ENCODE data around the gene DDX42. TPM values are rescaled to one million over a fixed set of nuclear protein-coding genes. Genes with fewer than 3 reads are reported as not detected.

The DDX42 gene
- total and polyA plus RNA-seq, 2 experiments from 2014 or later: 31.1 to 79.9 TPM

Other genes with a start within 250 kb of the DDX42 start
- gene DCAF7, start 223.7 kb upstream of the DDX42 start, total RNA-seq: 47.6 and 53.0 TPM in 2 replicates
- 56.5 and 57.2 TPM in 2 replicates for gene DCAF7, start 223.7 kb upstream of the DDX42 start, polyA plus RNA-seq
- gene TACO1, start 173.3 kb upstream of the DDX42 start, total RNA-seq: 17.0 and 20.2 TPM in 2 replicates
- 23.8 and 32.2 TPM in 2 replicates for gene TACO1, start 173.3 kb upstream of the DDX42 start, polyA plus RNA-seq
- 13.4 and 15.6 TPM in 2 replicates for gene MAP3K3, start 151.8 kb upstream of the DDX42 start, total RNA-seq
- gene MAP3K3, start 151.8 kb upstream of the DDX42 start, polyA plus RNA-seq: 15.3 and 15.5 TPM in 2 replicates
- 14.5 and 20.7 TPM in 2 replicates for gene LIMD2, start 74.0 kb upstream of the DDX42 start, total RNA-seq
- 31.1 and 35.3 TPM in 2 replicates for gene LIMD2, start 74.0 kb upstream of the DDX42 start, polyA plus RNA-seq
- gene STRADA, start 32.4 kb upstream of the DDX42 start, total RNA-seq: 15.3 and 19.9 TPM in 2 replicates
- 24.4 and 27.6 TPM in 2 replicates for gene STRADA, start 32.4 kb upstream of the DDX42 start, polyA plus RNA-seq
- gene CCDC47, start 573 bp upstream of the DDX42 start, total RNA-seq: 79.6 and 82.7 TPM in 2 replicates
- 60.1 and 77.8 TPM in 2 replicates for gene CCDC47, start 573 bp upstream of the DDX42 start, polyA plus RNA-seq
- 37.3 and 46.6 TPM in 2 replicates for gene PSMC5, start 53.3 kb downstream of the DDX42 start, total RNA-seq
- 129 and 132 TPM in 2 replicates for gene PSMC5, start 53.3 kb downstream of the DDX42 start, polyA plus RNA-seq
- 27.0 and 28.5 TPM in 2 replicates for gene FTSJ3, start 53.5 kb downstream of the DDX42 start, total RNA-seq
- gene FTSJ3, start 53.5 kb downstream of the DDX42 start, polyA plus RNA-seq: 28.5 and 30.0 TPM in 2 replicates
- gene SMARCD2, start 68.5 kb downstream of the DDX42 start, total RNA-seq: 55.5 and 65.7 TPM in 2 replicates
- 46.0 and 52.9 TPM in 2 replicates for gene SMARCD2, start 68.5 kb downstream of the DDX42 start, polyA plus RNA-seq
- 1.4 and 2.8 TPM in 2 replicates for gene CSH2, start 99.5 kb downstream of the DDX42 start, total RNA-seq
- gene CSH2, start 99.5 kb downstream of the DDX42 start, polyA plus RNA-seq: 0.84 TPM in 1 of 2 replicates, not detected in the other
- not detected in 2 replicates for gene GH2, start 107.8 kb downstream of the DDX42 start, total RNA-seq
- gene GH2, start 107.8 kb downstream of the DDX42 start, polyA plus RNA-seq: 1.8 TPM in 1 of 2 replicates, not detected in the other
- gene CSH1, start 122.4 kb downstream of the DDX42 start, total RNA-seq: 0.92 and 1.1 TPM in 2 replicates
- 0.26 TPM in 1 of 2 replicates, not detected in the other for gene CSH1, start 122.4 kb downstream of the DDX42 start, polyA plus RNA-seq
- gene CSHL1, start 137.1 kb downstream of the DDX42 start, total RNA-seq: not detected in 2 replicates
- not detected in 2 replicates for gene CSHL1, start 137.1 kb downstream of the DDX42 start, polyA plus RNA-seq
- gene GH1, start 144.7 kb downstream of the DDX42 start, total RNA-seq: not detected in 2 replicates
- gene GH1, start 144.7 kb downstream of the DDX42 start, polyA plus RNA-seq: not detected in 2 replicates
- 0.57 TPM in 1 of 2 replicates, not detected in the other for gene CD79B, start 158.2 kb downstream of the DDX42 start, total RNA-seq
- 1.2 TPM in 2 replicates for gene CD79B, start 158.2 kb downstream of the DDX42 start, polyA plus RNA-seq
- gene SCN4A, start 198.7 kb downstream of the DDX42 start, total RNA-seq: under 0.01 and 0.07 TPM in 2 replicates
- gene SCN4A, start 198.7 kb downstream of the DDX42 start, polyA plus RNA-seq: not detected in 2 replicates
- gene PRR29, start 224.2 kb downstream of the DDX42 start, total RNA-seq: 0.13 and 0.36 TPM in 2 replicates
- 0.62 and 1.4 TPM in 2 replicates for gene PRR29, start 224.2 kb downstream of the DDX42 start, polyA plus RNA-seq
- gene ICAM2, start 246.5 kb downstream of the DDX42 start, total RNA-seq: 6.0 and 8.4 TPM in 2 replicates
- 2.7 and 3.4 TPM in 2 replicates for gene ICAM2, start 246.5 kb downstream of the DDX42 start, polyA plus RNA-seq

All from hepatocyte (in vitro differentiated cells).